Gastrocnemius medialis (tissue), 4 donors: ENCODE data around the gene ACACB. TPM values are rescaled to one million over a fixed set of nuclear protein-coding genes. Genes with fewer than 3 reads are reported as not detected.

Experiments
- ATAC-seq, 2 donors: fragments of 150-250 bp; one replicate each; pipeline ENCODE4 v1.9.1; 2016
- DNase-seq, 2 donors: peaks; one replicate each; pipeline ENCODE4 v3.0.0-alpha.2; 2019
- H3K27ac ChIP-seq, 4 donors: fragments of 200-600 bp; sonication (generic); 1 replicate in 1 of 4; 2 replicates in 3 of 4; pipeline ENCODE4 v1.5.1; 2016 to 2018; ENCODE audit warnings: mild to moderate bottlenecking in 2 of 4, moderate library complexity in 1 of 4
- H3K27me3 ChIP-seq, 3 donors: fragments of 200-600 bp; sonication (generic) in 2 of 3; 1 replicate in 1 of 3; 2 replicates in 2 of 3; pipeline versions ENCODE4 v1.5.1 to v1.6.0; 2016 to 2019; ENCODE audit warnings: mild to moderate bottlenecking in 1 of 3, moderate library complexity in 1 of 3
- H3K36me3 ChIP-seq, 2 donors: fragments of 200-600 bp; sonication (generic) in 1 of 2; one replicate each; pipeline ENCODE4 v1.5.1; 2017 to 2018
- H3K4me1 ChIP-seq, 2 donors: fragments of 200-600 bp; sonication (generic) in 1 of 2; one replicate each; pipeline ENCODE4 v1.5.1; 2016 to 2017; ENCODE audit warnings: mild to moderate bottlenecking in 2 of 2
- H3K4me3 ChIP-seq, 4 donors: fragments of 200-600 bp; sonication (generic) in 3 of 4; 1 replicate in 1 of 4; 2 replicates in 3 of 4; pipeline ENCODE4 v1.5.1; 2016 to 2019; ENCODE audit warnings: mild to moderate bottlenecking in 2 of 4
- H3K9me3 ChIP-seq, 3 donors: fragments of 200-600 bp; sonication (generic) in 2 of 3; 1 replicate in 1 of 3; 2 replicates in 2 of 3; pipeline ENCODE4 v1.5.1; 2016 to 2019
- POLR2A ChIP-seq, 2 donors: fragments of 450-650 bp; IDR thresholded peaks; one replicate each; pipeline ENCODE4 v1.6.1; 2017; ENCODE audit warnings: antibody characterized with exemption in 2 of 2, mild to moderate bottlenecking in 2 of 2, moderate library complexity in 2 of 2
- in situ Hi-C, 4 donors: fragments of 200-750 bp; cut with MboI; loops; one replicate each; pipeline versions ENCODE4 v1.15.0 to v1.8.0; 2017; ENCODE audit warnings: low sequenced_read_pairs in 4 of 4
- intact Hi-C: fragments of 100-400 bp; cut with DNase I; formaldehyde crosslinking; loops from one replicate; pipeline ENCODE4 v1.15.1; 2023; ENCODE audit warnings: low total_unique reads
- total RNA-seq, 4 donors: library from RNA; depleted of rRNA; stranded (reverse); fragments of >200 nt; gene quantifications; one replicate each; pipeline versions ENCODE4 v1.1.0 to v1.2.3, GENCODE V29; 2016
- TF ChIP-seq, protein P1 (sequence below), 5 experiments: fragments of 450-650 bp in 3 of 5; fragments of 200-600 bp in 2 of 5; sonication (generic) in 2 of 5; IDR thresholded peaks in 4 of 5; conservative IDR thresholded peaks in 1 of 5; 1 replicate in 4 of 5; 2 replicates in 1 of 5; pipeline ENCODE4 v1.5.1; 2016 to 2019; ENCODE audit warnings: antibody characterized with exemption in 5 of 5, mild to moderate bottlenecking in 3 of 5, moderate library complexity in 3 of 5

ACACB gene
- total RNA-seq, 4 donors from 2014 or later: 595 to 1,103 (median 698) TPM

DNA sequence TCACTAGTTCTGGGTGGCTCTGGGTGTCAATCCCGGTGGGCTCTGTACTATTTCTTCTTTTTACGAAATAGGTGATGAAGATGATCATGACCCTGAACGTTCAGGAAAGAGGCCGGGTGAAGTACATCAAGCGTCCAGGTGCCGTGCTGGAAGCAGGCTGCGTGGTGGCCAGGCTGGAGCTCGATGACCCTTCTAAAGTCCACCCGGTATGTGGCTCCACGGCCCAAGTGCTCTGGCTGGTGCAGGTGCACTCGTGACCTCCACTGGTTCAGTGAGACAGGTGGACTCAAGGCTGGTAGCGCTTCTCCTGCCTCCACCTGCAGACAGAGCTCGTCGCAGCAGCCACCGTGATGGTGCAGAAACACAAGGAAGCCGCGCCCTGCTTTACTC is 85.1 kb downstream of the ACACB start:
- in situ Hi-C loops: no loop called here
- ATAC-seq (no peak), DNase-seq (no peak)
- intact Hi-C loops: no loop called here
- H3K4me3 ChIP-seq: no peak overlapping the region
- no peaks in the 10 kb centered on the region for H3K9me3 ChIP-seq
- peak overlapping the region in 3 of 4 donors; percentile 35 to 87 (median 81) for H3K27ac ChIP-seq
- no peak for TF ChIP-seq POLR2A (IDR thresholded peaks at IDR 0.05)
- TF ChIP-seq, protein P1, sequence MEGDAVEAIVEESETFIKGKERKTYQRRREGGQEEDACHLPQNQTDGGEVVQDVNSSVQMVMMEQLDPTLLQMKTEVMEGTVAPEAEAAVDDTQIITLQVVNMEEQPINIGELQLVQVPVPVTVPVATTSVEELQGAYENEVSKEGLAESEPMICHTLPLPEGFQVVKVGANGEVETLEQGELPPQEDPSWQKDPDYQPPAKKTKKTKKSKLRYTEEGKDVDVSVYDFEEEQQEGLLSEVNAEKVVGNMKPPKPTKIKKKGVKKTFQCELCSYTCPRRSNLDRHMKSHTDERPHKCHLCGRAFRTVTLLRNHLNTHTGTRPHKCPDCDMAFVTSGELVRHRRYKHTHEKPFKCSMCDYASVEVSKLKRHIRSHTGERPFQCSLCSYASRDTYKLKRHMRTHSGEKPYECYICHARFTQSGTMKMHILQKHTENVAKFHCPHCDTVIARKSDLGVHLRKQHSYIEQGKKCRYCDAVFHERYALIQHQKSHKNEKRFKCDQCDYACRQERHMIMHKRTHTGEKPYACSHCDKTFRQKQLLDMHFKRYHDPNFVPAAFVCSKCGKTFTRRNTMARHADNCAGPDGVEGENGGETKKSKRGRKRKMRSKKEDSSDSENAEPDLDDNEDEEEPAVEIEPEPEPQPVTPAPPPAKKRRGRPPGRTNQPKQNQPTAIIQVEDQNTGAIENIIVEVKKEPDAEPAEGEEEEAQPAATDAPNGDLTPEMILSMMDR (IDR thresholded peaks at IDR 0.05 in 4 of 5, conservative IDR thresholded peaks at IDR 0.05 in 1 of 5): no peak
- peaks cover 5 to 96% of the 10 kb centered on the region in 2 donors for H3K36me3 ChIP-seq
- peaks cover 0 to 32% of the 10 kb centered on the region in 2 donors for H3K4me1 ChIP-seq
- no peaks in the 10 kb centered on the region for H3K27me3 ChIP-seq

DNA sequence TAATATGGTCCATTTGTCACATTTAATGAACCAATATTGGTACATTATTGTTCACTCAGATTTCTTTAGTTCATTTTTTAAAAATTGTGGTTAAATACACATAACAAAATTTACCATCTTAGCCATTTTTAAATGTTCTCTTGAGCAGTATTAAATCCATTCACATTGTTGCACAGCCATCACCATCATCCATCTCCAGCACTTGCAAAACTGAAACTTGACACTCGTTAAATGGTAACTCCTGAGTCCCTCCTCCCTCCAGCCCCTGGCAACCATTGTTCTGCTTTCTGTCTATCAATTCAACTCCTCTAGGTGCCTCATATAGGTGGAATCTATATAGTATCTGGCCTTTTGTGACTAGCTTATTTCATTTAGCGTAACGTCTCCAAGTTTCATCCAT is 86.4 kb downstream of the ACACB start:
- Histone ChIP-seq H3K27me3 (no peaks in the 10 kb centered on the region), H3K36me3 (peaks cover 5 to 96% of the 10 kb centered on the region in 2 donors), H3K9me3 (no peaks in the 10 kb centered on the region), H3K27ac (peak overlapping the region; percentile 79 to 87 (median 84)), H3K4me1 (peaks cover 0 to 32% of the 10 kb centered on the region in 2 donors), H3K4me3 (no peak overlapping the region)
- intact Hi-C loops: no loop called here
- ATAC-seq: peak in 1 of 2 donors; percentile 62
- DNase-seq: peak in 1 of 2 donors; percentile 67
- TF ChIP-seq, protein P1 (IDR thresholded peaks at IDR 0.05 in 4 of 5, conservative IDR thresholded peaks at IDR 0.05 in 1 of 5): no peak
- TF ChIP-seq POLR2A (IDR thresholded peaks at IDR 0.05): no peak
- in situ Hi-C loops: no loop called here

DNA sequence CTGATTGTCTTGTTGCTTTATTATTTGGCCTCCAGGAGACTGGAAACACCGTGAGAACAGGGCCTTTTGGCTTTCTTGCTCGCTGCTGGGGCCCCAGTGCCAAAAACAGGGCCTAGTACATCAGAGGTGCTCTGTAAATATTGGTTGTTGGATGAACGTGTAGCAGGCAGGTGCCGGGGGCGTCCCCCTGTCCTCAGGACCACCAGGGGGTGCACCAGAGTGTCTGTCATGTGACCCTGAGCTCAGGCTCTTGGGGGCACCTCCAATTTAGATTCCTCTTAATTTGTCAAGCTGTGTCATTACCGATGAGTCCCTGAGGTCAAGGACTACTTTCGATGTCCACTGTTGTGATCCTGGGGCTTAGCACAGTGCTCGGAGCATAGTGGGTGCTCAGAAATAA is 87.1 kb downstream of the ACACB start:
- intact Hi-C loops (no loop called here), in situ Hi-C loops (no loop called here)
- no peaks in the 10 kb centered on the region for H3K9me3 ChIP-seq
- peaks cover 0 to 32% of the 10 kb centered on the region in 2 donors for H3K4me1 ChIP-seq
- H3K4me3 ChIP-seq: no peak overlapping the region
- H3K27me3 ChIP-seq: no peaks in the 10 kb centered on the region
- ATAC-seq (no peak), DNase-seq (peak in 1 of 2 donors; percentile 10)
- peaks cover 5 to 96% of the 10 kb centered on the region in 2 donors for H3K36me3 ChIP-seq
- TF ChIP-seq, protein P1 (IDR thresholded peaks at IDR 0.05 in 4 of 5, conservative IDR thresholded peaks at IDR 0.05 in 1 of 5): peak in 2 of 5 experiments; percentile 17 to 25
- no peak for TF ChIP-seq POLR2A (IDR thresholded peaks at IDR 0.05)
- H3K27ac ChIP-seq: peak overlapping the region; percentile 79 to 87 (median 84)

DNA sequence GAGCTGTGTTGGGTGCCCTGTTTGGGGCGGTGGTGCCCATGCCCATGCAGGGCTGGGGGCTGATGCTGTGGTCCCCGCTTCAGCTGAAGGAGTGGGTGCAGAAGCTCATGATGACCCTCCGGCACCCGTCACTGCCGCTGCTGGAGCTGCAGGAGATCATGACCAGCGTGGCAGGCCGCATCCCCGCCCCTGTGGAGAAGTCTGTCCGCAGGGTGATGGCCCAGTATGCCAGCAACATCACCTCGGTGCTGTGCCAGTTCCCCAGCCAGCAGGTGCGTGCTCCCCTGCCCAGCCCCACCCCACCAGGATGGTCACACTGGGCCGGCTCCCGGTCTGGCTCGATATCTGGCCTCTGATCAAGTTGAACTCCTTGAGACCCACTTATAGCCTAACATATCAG is 92.7 kb downstream of the ACACB start:
- DNase-seq: peak in 1 of 2 donors; percentile 55
- no peak overlapping the region for H3K4me3 ChIP-seq
- intact Hi-C loops: no loop called here
- peaks cover 0 to 10% of the 10 kb centered on the region in 2 donors for H3K4me1 ChIP-seq
- TF ChIP-seq POLR2A (IDR thresholded peaks at IDR 0.05): no peak
- TF ChIP-seq, protein P1 (IDR thresholded peaks at IDR 0.05 in 4 of 5, conservative IDR thresholded peaks at IDR 0.05 in 1 of 5): no peak
- in situ Hi-C loops: no loop called here
- no peak for ATAC-seq
- peak overlapping the region; percentile 15 to 87 (median 49) for H3K27ac ChIP-seq
- no peaks in the 10 kb centered on the region for H3K9me3 ChIP-seq
- peaks cover 6 to 93% of the 10 kb centered on the region in 2 donors for H3K36me3 ChIP-seq
- no peaks in the 10 kb centered on the region for H3K27me3 ChIP-seq
